HepG2 (cell line): ENCODE measurements around the gene COPS9. TPM values are rescaled to one million over a fixed set of nuclear protein-coding genes. Genes with fewer than 3 reads are reported as not detected.

Experiments
- ATAC-seq: fragments of 200-7000 bp; cut with Tn5 transposase; 3 replicates; pipeline ENCODE4 v1.9.1; 2020; ENCODE audit warnings: mild to moderate bottlenecking, moderate library complexity
- BruUV-seq: library from RNA; stranded (reverse); fragments of 400-500 nt; replicated peaks from 2 replicates; lab custom pipeline; 2021; lab: Mats Ljungman, UMichigan
- CTCF ChIA-PET: fragments of 300-600 bp; formaldehyde crosslinking; extraction: SDS; loops from one replicate; lab custom pipeline; 2021; ENCODE audit warnings: low total read pairs, inconsistent platforms, low intra/inter-chr PET ratio; lab: Yijun Ruan, JAX
- POLR2A ChIA-PET: fragments of 350-600 bp; sonication (Branson Sonifier 250); formaldehyde crosslinking; loops from one replicate; lab custom pipeline; 2020; ENCODE audit warnings: antibody characterized with exemption, inconsistent platforms; lab: Yijun Ruan, JAX
- DNase-seq: peaks from one replicate; pipeline ENCODE4 v3.0.0-alpha.2; 2015; ENCODE audit warnings: low spot score
- FAIRE-seq: peaks from 3 replicates; lab custom pipeline; 2011; peaks lifted over from hg19 to GRCh38; lab: Jason Lieb, UNC
- H2AFZ ChIP-seq: one replicate; pipeline ENCODE4 v1.6.1; 2011; ENCODE audit warnings: low read length, inconsistent platforms
- H3K27ac ChIP-seq: fragments of 300-600 bp; 3 replicates; pipeline ENCODE4 v1.8.0; 2011; ENCODE audit warnings: mixed run types, mild to moderate bottlenecking, mixed read lengths, low read length, inconsistent platforms; ENCODE audit not compliant: insufficient read depth; ENCODE audit errors: extremely low read length
- H3K27me3 ChIP-seq, 2 experiments: fragments of 200-600 bp in 1 of 2; 2 replicates in 1 of 2; 3 replicates in 1 of 2; pipeline versions ENCODE4 v1.6.0 to v1.8.0; 2011; ENCODE audit warnings: low read length in 2 of 2, mild to moderate bottlenecking in 2 of 2, moderate library complexity in 2 of 2, inconsistent platforms in 1 of 2; ENCODE audit not compliant: insufficient read depth in 2 of 2, control insufficient read depth in 1 of 2
- H3K36me3 ChIP-seq, 2 experiments: fragments of 200-600 bp in 1 of 2; replicated peaks in 1 of 2; 2 replicates in 1 of 2; 3 replicates in 1 of 2; pipeline versions ENCODE4 v1.5.1 to v1.8.0; 2011; ENCODE audit warnings: low read length in 2 of 2, inconsistent platforms in 1 of 2; ENCODE audit not compliant: insufficient read depth in 2 of 2, control insufficient read depth in 1 of 2
- H3K4me1 ChIP-seq: 2 replicates; pipeline ENCODE4 v1.5.1; 2012; ENCODE audit warnings: low read length, inconsistent platforms; ENCODE audit not compliant: insufficient read depth
- H3K4me2 ChIP-seq: 2 replicates; pipeline ENCODE4 v1.6.0; 2011; ENCODE audit warnings: low read depth, low read length, inconsistent platforms
- H3K4me3 ChIP-seq, 3 experiments: fragments of 200-600 bp in 1 of 3; sonication (generic), shearing (Covaris generic) in 1 of 3; replicated peaks in 1 of 3; 2 replicates each; pipeline ENCODE4 v1.5.1; 2011 to 2016; ENCODE audit warnings: low read length in 3 of 3, inconsistent platforms in 2 of 3, low read depth in 2 of 3, mild to moderate bottlenecking in 2 of 3, control low read depth in 1 of 3, mixed read lengths in 1 of 3; ENCODE audit not compliant: insufficient read depth in 1 of 3
- H3K79me2 ChIP-seq: one replicate; pipeline ENCODE4 v1.6.1; 2011; ENCODE audit warnings: low read length, inconsistent platforms; ENCODE audit not compliant: insufficient read depth
- H3K9ac ChIP-seq: 2 replicates; pipeline ENCODE4 v1.6.0; 2011; ENCODE audit warnings: mild to moderate bottlenecking, low read depth, low read length, inconsistent platforms; ENCODE audit not compliant: insufficient read depth
- H3K9me3 ChIP-seq: 2 replicates; pipeline ENCODE4 v1.5.1; 2012; ENCODE audit warnings: mild to moderate bottlenecking, low read length
- H4K20me1 ChIP-seq: 2 replicates; pipeline ENCODE4 v1.6.0; 2011; ENCODE audit warnings: inconsistent platforms, mild to moderate bottlenecking, low read length, moderate library complexity; ENCODE audit not compliant: insufficient read depth
- AKNA ChIP-seq: sonication (generic); formaldehyde crosslinking; IDR thresholded peaks from 2 replicates; pipeline ENCODE4 v1.4.0; 2020; ENCODE audit warnings: missing genetic modification reagents, borderline replicate concordance
- ATM ChIP-seq: fragments of 450-650 bp; IDR thresholded peaks from 2 replicates; pipeline ENCODE4 v1.7.1; 2017; ENCODE audit warnings: mild to moderate bottlenecking, borderline replicate concordance
- CENPT ChIP-seq: sonication (generic); formaldehyde crosslinking; IDR thresholded peaks from 2 replicates; pipeline ENCODE4 v1.8.0; 2022; ENCODE audit warnings: low read depth, mild to moderate bottlenecking, moderate library complexity, missing genetic modification reagents
- CENPX ChIP-seq: sonication (generic); formaldehyde crosslinking; IDR thresholded peaks from 2 replicates; pipeline ENCODE4 v1.9.0; 2021; ENCODE audit warnings: mild to moderate bottlenecking, missing genetic modification reagents, moderate library complexity
- ELF4 ChIP-seq: sonication (generic); formaldehyde crosslinking; IDR thresholded peaks from 2 replicates; pipeline ENCODE4 v1.5.0; 2020; ENCODE audit warnings: missing genetic modification reagents, mild to moderate bottlenecking, moderate library complexity, borderline replicate concordance
- FOXA1 ChIP-seq, 2 experiments: fragments of 450-650 bp in 1 of 2; sonication (generic) in 1 of 2; formaldehyde crosslinking in 1 of 2; IDR thresholded peaks; 2 replicates each; pipeline versions ENCODE4 v1.4.0 to v1.6.1; 2016 to 2020; ENCODE audit warnings: missing genetic modification reagents in 1 of 2
- GTF3A ChIP-seq: sonication (generic); formaldehyde crosslinking; conservative IDR thresholded peaks from 2 replicates; pipeline ENCODE4 v1.4.0; 2020; ENCODE audit warnings: mild to moderate bottlenecking, missing genetic modification reagents
- HNF4G ChIP-seq, 2 experiments: sonication (generic) in 1 of 2; formaldehyde crosslinking in 1 of 2; IDR thresholded peaks; 2 replicates each; pipeline versions ENCODE4 v1.4.0 to v1.6.1; 2011 to 2020; ENCODE audit warnings: borderline replicate concordance in 2 of 2, low read depth in 2 of 2, mild to moderate bottlenecking in 2 of 2, low read length in 1 of 2, missing genetic modification reagents in 1 of 2, moderate library complexity in 1 of 2
- SKIL ChIP-seq: sonication (generic); formaldehyde crosslinking; IDR thresholded peaks from 2 replicates; pipeline ENCODE4 v1.8.0; 2022; ENCODE audit warnings: missing genetic modification reagents, mild to moderate bottlenecking, moderate library complexity, borderline replicate concordance
- SP140L ChIP-seq: sonication (generic); formaldehyde crosslinking; IDR thresholded peaks from 2 replicates; pipeline ENCODE4 v1.4.0; 2020; ENCODE audit warnings: missing genetic modification reagents, borderline replicate concordance
- XRCC5 ChIP-seq: fragments of 200-400 bp; formaldehyde crosslinking; optimal IDR thresholded peaks from 2 replicates; pipeline ENCODE3; 2017; ENCODE audit warnings: mild to moderate bottlenecking, low read length
- ZBTB8A ChIP-seq: sonication (generic); formaldehyde crosslinking; IDR thresholded peaks from 2 replicates; pipeline ENCODE4 v1.4.0; 2020; ENCODE audit warnings: mild to moderate bottlenecking, low read depth, missing genetic modification reagents, borderline replicate concordance
- ZNF124 ChIP-seq: sonication (generic); formaldehyde crosslinking; IDR thresholded peaks from 2 replicates; pipeline ENCODE4 v1.4.0; 2020; ENCODE audit warnings: missing genetic modification reagents
- ZNF598 ChIP-seq: sonication (generic); formaldehyde crosslinking; IDR thresholded peaks from 2 replicates; pipeline ENCODE4 v1.5.1; 2020; ENCODE audit warnings: mild to moderate bottlenecking, missing genetic modification reagents, borderline replicate concordance
- ZSCAN22 ChIP-seq: sonication (generic); formaldehyde crosslinking; IDR thresholded peaks from 2 replicates; pipeline ENCODE4 v1.4.0; 2020; ENCODE audit warnings: mild to moderate bottlenecking, missing genetic modification reagents
- WGBS: methylation state at CpG from one replicate; pipeline ENCODE4 v1.1.6; 2017; ENCODE audit warnings: low lambda C conversion rate; 5-methylcytosine and 5-hydroxymethylcytosine counted together
- in situ Hi-C: cut with HindIII; loops from 2 replicates; pipeline ENCODE4 v1.10.0; 2017; ENCODE audit warnings: low pct_unique_long_range_greater_than_20kb; ENCODE audit not compliant: extremely low pct_ligation_motif_present
- intact Hi-C: fragments of 100-400 bp; cut with micrococcal nuclease; formaldehyde crosslinking; loops from one replicate; pipeline ENCODE4 v1.10.0; 2022; ENCODE audit not compliant: unreplicated experiment
- polyA plus RNA-seq, 8 experiments: library from polyadenylated mRNA; depleted of rRNA in 3 of 8; stranded (reverse) in 7 of 8; unstranded in 1 of 8; fragments of >200 nt; fragmentation: Illumina TruSeq in 4 of 8; extraction: Trizol in 4 of 8; gene quantifications; 2 replicates each; pipeline versions ENCODE4 v1.2.1 to v1.2.3, GENCODE V29; 2011 to 2016; ENCODE audit warnings: low read depth in 4 of 8, missing spikeins in 1 of 8, mixed read lengths in 1 of 8; ENCODE audit not compliant: insufficient read depth in 1 of 8
- total RNA-seq, 5 experiments: library from RNA; depleted of rRNA; stranded (reverse); fragments of >200 nt; fragmentation: Illumina TruSeq; extraction: Trizol; gene quantifications; 2 replicates each; pipeline ENCODE4 v1.2.3, GENCODE V29; 2016; ENCODE audit warnings: low read depth in 1 of 5
- TF ChIP-seq, protein P1 (sequence below): sonication (generic); formaldehyde crosslinking; IDR thresholded peaks from 2 replicates; pipeline ENCODE4 v1.4.0; 2020; ENCODE audit warnings: low read depth, mild to moderate bottlenecking, missing genetic modification reagents

Gene COPS9
- total and polyA plus RNA-seq, 2 of the 13 experiments (the other 11 are each of a cell fraction or from before 2014, with no cell fraction given) = 180 to 247 TPM

DNA sequence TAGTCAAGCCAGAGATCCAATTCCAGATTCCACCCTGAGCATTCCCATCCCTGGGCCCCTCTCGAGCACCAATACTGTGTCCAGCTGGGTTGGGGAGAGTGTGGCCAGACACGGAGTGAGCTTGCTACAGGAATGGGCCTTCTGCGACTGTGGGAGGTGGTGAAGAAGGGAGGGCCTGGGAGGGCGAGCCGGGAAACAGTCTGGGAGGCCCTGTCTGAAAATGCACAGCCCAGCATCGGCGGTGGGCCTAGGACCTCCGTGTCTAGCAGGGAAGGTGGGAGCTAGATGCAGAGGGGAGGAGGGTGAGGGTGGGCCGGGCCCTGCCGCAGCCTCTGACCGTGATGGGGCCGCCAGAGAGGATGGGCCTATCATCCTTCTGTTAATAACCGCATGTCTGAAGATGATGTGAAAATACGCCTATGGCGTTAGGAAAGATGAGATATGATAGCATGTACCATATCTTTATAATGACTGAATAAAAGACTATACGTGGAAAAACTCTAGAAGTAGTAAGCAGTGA, 6.2 kb upstream of the COPS9 start:
- ChIA-PET CTCF (interaction anchor here (0.6 to 4.2 kb wide), 2 partner anchors 80 to 1661 kb away, joined by 3 to 103 read pairs; no protein-coding TSS in a partner anchor), POLR2A (no interaction called here)
- H4K20me1 ChIP-seq = no peaks in the 10 kb centered on the region
- no peak overlapping the region for H3K9ac ChIP-seq
- H3K36me3 ChIP-seq = no peaks in the 10 kb centered on the region
- H3K4me1 ChIP-seq = peaks cover 19% of the 10 kb centered on the region; the same call in 1 of the 2 replicates
- H3K27me3 ChIP-seq = peaks cover 11 to 78% of the 10 kb centered on the region in 2 experiments; a peak in 4 of 5 replicates
- no peak overlapping the region for H3K4me3 ChIP-seq
- DNase-seq = no peak
- H2AFZ ChIP-seq = no peak overlapping the region
- BruUV-seq = no TSS peak
- no peaks in the 10 kb centered on the region for H3K9me3 ChIP-seq
- intact Hi-C loops (loop anchor here (10.0 kb wide), 1 partner anchor 208 kb away; no protein-coding TSS in a partner anchor), in situ Hi-C loops (loop anchor here (5.0 kb wide), 2 partner anchors 80 to 320 kb away; no protein-coding TSS in a partner anchor)
- H3K27ac ChIP-seq = no peak overlapping the region
- ATAC-seq = no peak
- no peaks in the 10 kb centered on the region for H3K79me2 ChIP-seq
- 39% methylated on average over 16 of the region's 16 CpGs for WGBS
- no peak for FAIRE-seq
- no peak overlapping the region for H3K4me2 ChIP-seq
- TF ChIP-seq ZNF598 (CRISPR knock-in tag) (no peak), GTF3A (no peak), SP140L (CRISPR knock-in tag) (no peak), FOXA1 (IDR thresholded peaks at IDR 0.05) (no peak), FOXA1 (CRISPR knock-in tag; IDR thresholded peaks at IDR 0.05) (no peak), HNF4G (IDR thresholded peaks at IDR 0.05; ENCODE audit: borderline replicate concordance, low read depth, low read length) (no peak), HNF4G (CRISPR knock-in tag; IDR thresholded peaks at IDR 0.05; ENCODE audit: borderline replicate concordance, low read depth) (no peak), ATM (no peak), ZNF124 (CRISPR knock-in tag) (no peak), CENPT (CRISPR knock-in tag) (no peak), ZBTB8A (CRISPR knock-in tag) (no peak), ELF4 (CRISPR knock-in tag) (no peak), SKIL (CRISPR knock-in tag) (no peak), CENPX (CRISPR knock-in tag) (no peak), AKNA (no peak), ZSCAN22 (CRISPR knock-in tag) (no peak), XRCC5 (no peak)
- TF ChIP-seq, protein P1, sequence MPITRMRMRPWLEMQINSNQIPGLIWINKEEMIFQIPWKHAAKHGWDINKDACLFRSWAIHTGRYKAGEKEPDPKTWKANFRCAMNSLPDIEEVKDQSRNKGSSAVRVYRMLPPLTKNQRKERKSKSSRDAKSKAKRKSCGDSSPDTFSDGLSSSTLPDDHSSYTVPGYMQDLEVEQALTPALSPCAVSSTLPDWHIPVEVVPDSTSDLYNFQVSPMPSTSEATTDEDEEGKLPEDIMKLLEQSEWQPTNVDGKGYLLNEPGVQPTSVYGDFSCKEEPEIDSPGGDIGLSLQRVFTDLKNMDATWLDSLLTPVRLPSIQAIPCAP (CRISPR knock-in tag) = no peak
